Body of pancreas (tissue), 4 donors: Measurements from ENCODE around the gene SLC26A2. TPM values are rescaled to one million over a fixed set of nuclear protein-coding genes. Genes with fewer than 3 reads are reported as not detected.

ENCODE experiments used
- ATAC-seq: fragments of 150-250 bp; one replicate; pipeline ENCODE4 v1.9.1; 2016
- DNase-seq, 4 donors: peaks; one replicate each; pipeline ENCODE4 v3.0.0-alpha.2; 2019
- H3K27ac ChIP-seq, 4 donors: fragments of 200-600 bp; sonication (generic); 1 replicate in 3 of 4; 2 replicates in 1 of 4; pipeline versions ENCODE4 v1.5.1 to v1.6.1; 2016 to 2019; ENCODE audit warnings: mild to moderate bottlenecking in 1 of 4, mixed read lengths in 1 of 4, moderate library complexity in 1 of 4
- H3K27me3 ChIP-seq, 2 donors: fragments of 200-600 bp; sonication (generic); one replicate each; pipeline ENCODE4 v1.6.0; 2016; ENCODE audit warnings: mild to moderate bottlenecking in 1 of 2
- H3K36me3 ChIP-seq, 2 donors: fragments of 200-600 bp; sonication (generic); replicated peaks in 1 of 2; 2 replicates each; pipeline ENCODE4 v1.5.1; 2016; ENCODE audit warnings: low read depth in 2 of 2; ENCODE audit not compliant: insufficient read depth in 1 of 2
- H3K4me1 ChIP-seq: fragments of 200-600 bp; sonication (generic); one replicate; pipeline ENCODE4 v1.6.0; 2016
- H3K4me3 ChIP-seq, 2 donors: fragments of 200-600 bp; sonication (generic); 1 replicate in 1 of 2; 2 replicates in 1 of 2; pipeline ENCODE4 v1.5.1; 2016 to 2019
- H3K9me3 ChIP-seq, 3 donors: fragments of 200-600 bp; sonication (generic); 1 replicate in 2 of 3; 2 replicates in 1 of 3; pipeline ENCODE4 v1.5.1; 2016
- POLR2A ChIP-seq, 3 donors: fragments of 450-650 bp; IDR thresholded peaks; one replicate each; pipeline ENCODE4 v1.6.1; 2016; ENCODE audit warnings: antibody characterized with exemption in 3 of 3, mild to moderate bottlenecking in 2 of 3
- WGBS, 2 donors: methylation state at CpG; one replicate each; pipeline ENCODE4 v1.1.5; 2017; 5-methylcytosine and 5-hydroxymethylcytosine counted together
- intact Hi-C: fragments of 100-400 bp; cut with DNase I; formaldehyde crosslinking; loops from one replicate; pipeline ENCODE4 v1.15.1; 2023
- total RNA-seq, 2 donors: library from RNA; depleted of rRNA; stranded (reverse); fragments of >200 nt; gene quantifications; one replicate each; pipeline ENCODE4 v1.1.0, GENCODE V29; 2016
- TF ChIP-seq, protein P1 (sequence below), 7 experiments: fragments of 450-650 bp in 4 of 7; fragments of 200-600 bp in 3 of 7; sonication (generic) in 3 of 7; IDR thresholded peaks; one replicate each; pipeline ENCODE4 v1.5.1; 2016 to 2019; ENCODE audit warnings: antibody characterized with exemption in 7 of 7

Gene SLC26A2
- total RNA-seq, 2 donors from 2014 or later, result 2.3 to 6.5 TPM

GRCh38 chr5:149953436-149954121 lies 7.0 kb upstream of the SLC26A2 start:
- TF ChIP-seq, protein P1, sequence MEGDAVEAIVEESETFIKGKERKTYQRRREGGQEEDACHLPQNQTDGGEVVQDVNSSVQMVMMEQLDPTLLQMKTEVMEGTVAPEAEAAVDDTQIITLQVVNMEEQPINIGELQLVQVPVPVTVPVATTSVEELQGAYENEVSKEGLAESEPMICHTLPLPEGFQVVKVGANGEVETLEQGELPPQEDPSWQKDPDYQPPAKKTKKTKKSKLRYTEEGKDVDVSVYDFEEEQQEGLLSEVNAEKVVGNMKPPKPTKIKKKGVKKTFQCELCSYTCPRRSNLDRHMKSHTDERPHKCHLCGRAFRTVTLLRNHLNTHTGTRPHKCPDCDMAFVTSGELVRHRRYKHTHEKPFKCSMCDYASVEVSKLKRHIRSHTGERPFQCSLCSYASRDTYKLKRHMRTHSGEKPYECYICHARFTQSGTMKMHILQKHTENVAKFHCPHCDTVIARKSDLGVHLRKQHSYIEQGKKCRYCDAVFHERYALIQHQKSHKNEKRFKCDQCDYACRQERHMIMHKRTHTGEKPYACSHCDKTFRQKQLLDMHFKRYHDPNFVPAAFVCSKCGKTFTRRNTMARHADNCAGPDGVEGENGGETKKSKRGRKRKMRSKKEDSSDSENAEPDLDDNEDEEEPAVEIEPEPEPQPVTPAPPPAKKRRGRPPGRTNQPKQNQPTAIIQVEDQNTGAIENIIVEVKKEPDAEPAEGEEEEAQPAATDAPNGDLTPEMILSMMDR (IDR thresholded peaks at IDR 0.05), result no peak
- no peak for TF ChIP-seq POLR2A (IDR thresholded peaks at IDR 0.05)
- Histone ChIP-seq H3K27me3 (no peaks in the 10 kb centered on the region), H3K9me3 (no peaks in the 10 kb centered on the region), H3K4me3 (no peak overlapping the region), H3K4me1 (no peaks in the 10 kb centered on the region), H3K36me3 (no peaks in the 10 kb centered on the region), H3K27ac (no peak overlapping the region)
- no peak for DNase-seq
- WGBS, 2 donors, result 82 to 85% methylated on average over 9 of the region's 9 CpGs
- ATAC-seq, result no peak
- intact Hi-C loops, result no loop called here

- ATAC-seq (no peak), DNase-seq (no peak)
- intact Hi-C loops, result no loop called here
- no peak for TF ChIP-seq POLR2A (IDR thresholded peaks at IDR 0.05)
- TF ChIP-seq, protein P1 (IDR thresholded peaks at IDR 0.05), result no peak
- Histone ChIP-seq H3K27me3 (no peaks in the 10 kb centered on the region), H3K4me3 (no peak overlapping the region), H3K9me3 (no peaks in the 10 kb centered on the region), H3K4me1 (peaks cover 5% of the 10 kb centered on the region), H3K36me3 (no peaks in the 10 kb centered on the region), H3K27ac (no peak overlapping the region)
- WGBS, 2 donors, result 70 to 71% methylated on average over 6 of the region's 6 CpGs
Measured at GRCh38 chr5:149954798-149955197, 5.8 kb upstream of the SLC26A2 start.

- Histone ChIP-seq H3K27ac (no peak overlapping the region), H3K4me1 (peaks cover 15% of the 10 kb centered on the region), H3K36me3 (no peaks in the 10 kb centered on the region), H3K4me3 (no peak overlapping the region), H3K9me3 (no peaks in the 10 kb centered on the region), H3K27me3 (no peaks in the 10 kb centered on the region)
- 78 to 88% methylated on average over 5 of the region's 5 CpGs for WGBS, 2 donors
- DNase-seq, result no peak
- TF ChIP-seq, protein P1 (IDR thresholded peaks at IDR 0.05), result no peak
- TF ChIP-seq POLR2A (IDR thresholded peaks at IDR 0.05), result no peak
- no peak for ATAC-seq
- intact Hi-C loops, result no loop called here
Measured at GRCh38 chr5:149956685-149957084, 3.9 kb upstream of the SLC26A2 start.

- DNase-seq, result no peak
- intact Hi-C loops, result no loop called here
- 78 to 79% methylated on average over 4 of the region's 4 CpGs for WGBS, 2 donors
Measured at GRCh38 chr5:149957855-149958254, 2.7 kb upstream of the SLC26A2 start.

More at GRCh38 chr5:149957855-149958254, 2.7 kb upstream of the SLC26A2 start:
- H3K27ac ChIP-seq, result no peak overlapping the region
- no peak for ATAC-seq
- H3K9me3 ChIP-seq, result no peaks in the 10 kb centered on the region
- no peaks in the 10 kb centered on the region for H3K36me3 ChIP-seq
- no peaks in the 10 kb centered on the region for H3K27me3 ChIP-seq
- TF ChIP-seq, protein P1 (IDR thresholded peaks at IDR 0.05), result no peak
- TF ChIP-seq POLR2A (IDR thresholded peaks at IDR 0.05), result no peak
- H3K4me1 ChIP-seq, result peaks cover 18% of the 10 kb centered on the region
- no peak overlapping the region for H3K4me3 ChIP-seq
